GM10266 (cell line): ENCODE results near the gene MDGA2.

Experiments
- DNase-seq: peaks from one replicate; pipeline ENCODE4 v3.0.0; 2012; ENCODE audit errors: extremely low spot score
- TF ChIP-seq, protein P1 (sequence below): IDR thresholded peaks from 2 replicates; pipeline ENCODE4 v1.5.1; 2012; ENCODE audit warnings: mild to moderate bottlenecking, low read depth; ENCODE audit not compliant: control insufficient read depth, insufficient read depth; ENCODE audit errors: missing control alignments

MDGA2 gene

DNA sequence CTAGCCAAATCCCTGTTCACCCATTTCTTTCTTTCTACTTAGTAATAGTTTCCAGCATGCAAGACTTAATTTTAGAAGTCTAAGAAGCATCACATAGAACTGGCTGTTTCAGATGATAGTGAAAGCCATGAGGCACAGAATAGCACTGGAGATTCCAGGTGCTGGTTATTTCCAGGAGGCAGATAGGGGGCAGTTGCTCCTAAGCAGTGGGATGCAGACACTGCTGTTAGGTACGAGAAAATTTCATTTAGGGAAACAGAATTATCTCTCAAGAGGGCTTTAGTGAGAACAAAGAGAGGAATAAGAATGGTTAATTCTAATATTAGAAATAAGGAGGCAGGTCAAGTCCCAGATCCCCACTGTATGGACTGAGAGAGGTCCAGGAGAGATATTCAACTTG, 3.6 kb upstream of the MDGA2 start:
- DNase-seq, result no peak
- TF ChIP-seq, protein P1, sequence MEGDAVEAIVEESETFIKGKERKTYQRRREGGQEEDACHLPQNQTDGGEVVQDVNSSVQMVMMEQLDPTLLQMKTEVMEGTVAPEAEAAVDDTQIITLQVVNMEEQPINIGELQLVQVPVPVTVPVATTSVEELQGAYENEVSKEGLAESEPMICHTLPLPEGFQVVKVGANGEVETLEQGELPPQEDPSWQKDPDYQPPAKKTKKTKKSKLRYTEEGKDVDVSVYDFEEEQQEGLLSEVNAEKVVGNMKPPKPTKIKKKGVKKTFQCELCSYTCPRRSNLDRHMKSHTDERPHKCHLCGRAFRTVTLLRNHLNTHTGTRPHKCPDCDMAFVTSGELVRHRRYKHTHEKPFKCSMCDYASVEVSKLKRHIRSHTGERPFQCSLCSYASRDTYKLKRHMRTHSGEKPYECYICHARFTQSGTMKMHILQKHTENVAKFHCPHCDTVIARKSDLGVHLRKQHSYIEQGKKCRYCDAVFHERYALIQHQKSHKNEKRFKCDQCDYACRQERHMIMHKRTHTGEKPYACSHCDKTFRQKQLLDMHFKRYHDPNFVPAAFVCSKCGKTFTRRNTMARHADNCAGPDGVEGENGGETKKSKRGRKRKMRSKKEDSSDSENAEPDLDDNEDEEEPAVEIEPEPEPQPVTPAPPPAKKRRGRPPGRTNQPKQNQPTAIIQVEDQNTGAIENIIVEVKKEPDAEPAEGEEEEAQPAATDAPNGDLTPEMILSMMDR, result no peak

DNA sequence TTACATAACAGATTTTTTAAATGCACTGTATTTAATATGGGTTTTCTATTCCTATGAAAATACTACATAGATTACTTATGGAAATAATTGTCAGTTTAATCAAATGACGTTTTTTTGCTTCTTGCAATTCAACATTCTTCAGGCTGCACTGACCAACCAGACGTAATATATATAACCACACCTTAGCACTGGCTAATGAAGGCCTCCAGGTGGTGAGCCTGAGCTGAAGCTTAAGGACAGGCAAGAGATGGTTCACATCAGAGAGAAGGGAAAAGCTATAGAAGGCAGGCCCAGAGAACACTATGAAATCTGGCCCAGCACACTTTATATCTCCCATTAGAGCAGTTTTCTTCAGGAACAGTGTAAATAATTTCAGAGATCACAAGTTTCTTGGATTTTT, 2.8 kb upstream of the MDGA2 start:
- no peak for DNase-seq
- TF ChIP-seq, protein P1, result no peak

DNA sequence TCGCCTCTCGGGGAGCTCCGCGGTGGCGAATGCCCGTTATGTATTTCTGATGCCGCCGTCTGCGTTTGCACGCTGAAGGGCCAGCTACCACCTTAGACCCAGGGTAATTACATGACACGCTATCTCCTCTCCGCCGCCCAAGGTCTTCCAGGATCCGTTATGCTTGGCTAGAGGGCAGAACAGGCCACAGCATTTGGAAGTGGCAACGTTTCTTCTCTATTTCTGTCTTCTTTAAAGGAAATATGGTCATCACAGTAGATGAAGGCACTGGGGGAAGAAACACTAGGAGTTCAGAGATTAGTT, 861 bp upstream of the MDGA2 start:
- no peak for DNase-seq
- TF ChIP-seq, protein P1, result no peak

DNA sequence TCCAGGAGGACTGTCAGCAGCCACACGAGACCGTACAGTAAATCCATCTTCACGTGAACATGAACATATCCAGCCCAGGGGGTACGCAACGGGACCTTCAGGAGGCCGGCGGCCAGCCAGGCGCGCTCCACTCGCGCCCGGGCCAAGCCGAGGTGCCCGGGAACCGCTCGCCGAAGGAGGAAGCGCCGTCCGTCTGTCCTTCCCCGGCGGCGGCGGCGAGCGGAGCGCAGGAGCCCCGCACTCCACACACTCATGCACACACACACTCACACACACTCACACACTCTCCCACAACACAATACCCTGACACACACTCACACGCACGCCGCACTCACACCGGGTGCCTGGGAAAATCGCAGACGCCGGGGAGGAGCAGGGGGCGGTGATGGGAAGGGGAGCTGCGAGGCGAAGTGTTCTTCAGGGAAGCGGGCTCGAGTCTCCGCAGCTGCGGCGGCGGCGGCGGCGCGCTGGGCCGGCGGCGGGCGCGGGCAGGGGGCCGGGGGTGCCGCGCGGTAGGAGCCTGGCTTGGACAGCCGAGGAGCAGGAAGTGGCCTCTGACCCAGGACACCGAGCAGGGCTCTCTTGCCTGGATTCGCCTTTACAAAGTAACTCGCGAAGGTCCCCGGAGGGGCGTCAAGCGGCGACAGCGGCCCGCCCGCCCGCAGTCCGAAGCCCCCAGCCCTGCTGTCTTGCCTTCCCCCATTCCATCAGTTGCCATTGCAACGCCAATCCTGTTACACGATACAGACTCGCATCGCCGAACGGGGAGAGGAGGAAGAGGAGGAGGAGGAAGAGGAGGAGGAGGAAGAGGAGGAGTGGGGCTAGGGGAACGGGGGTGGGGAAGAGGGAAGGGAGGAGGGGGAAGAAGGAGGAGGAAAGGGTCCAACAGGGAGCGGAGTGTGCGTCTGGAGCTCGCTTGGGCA, 601 bp downstream of the MDGA2 start:
- TF ChIP-seq, protein P1, result no peak
- DNase-seq, result no peak

DNA sequence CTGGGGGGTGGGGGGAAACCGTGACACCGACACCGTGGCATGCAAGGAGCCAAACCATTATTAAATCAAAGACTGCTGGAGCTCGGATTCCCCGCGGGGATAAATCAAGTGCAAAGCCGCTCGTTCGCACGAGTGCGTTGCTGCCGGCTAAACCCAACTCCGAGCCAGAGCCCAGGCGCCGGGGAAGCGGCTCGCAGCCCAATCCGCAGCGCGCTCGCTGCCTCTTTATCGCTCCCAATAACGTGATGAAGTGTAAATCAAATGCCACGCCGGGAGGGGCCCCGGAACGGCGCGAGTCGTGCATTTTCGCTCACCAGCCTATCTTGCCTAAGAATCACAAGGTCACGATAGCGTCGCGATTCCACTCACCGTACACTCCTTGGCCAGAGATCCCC, 1.3 kb downstream of the MDGA2 start:
- DNase-seq, result no peak
- TF ChIP-seq, protein P1, result no peak

DNA sequence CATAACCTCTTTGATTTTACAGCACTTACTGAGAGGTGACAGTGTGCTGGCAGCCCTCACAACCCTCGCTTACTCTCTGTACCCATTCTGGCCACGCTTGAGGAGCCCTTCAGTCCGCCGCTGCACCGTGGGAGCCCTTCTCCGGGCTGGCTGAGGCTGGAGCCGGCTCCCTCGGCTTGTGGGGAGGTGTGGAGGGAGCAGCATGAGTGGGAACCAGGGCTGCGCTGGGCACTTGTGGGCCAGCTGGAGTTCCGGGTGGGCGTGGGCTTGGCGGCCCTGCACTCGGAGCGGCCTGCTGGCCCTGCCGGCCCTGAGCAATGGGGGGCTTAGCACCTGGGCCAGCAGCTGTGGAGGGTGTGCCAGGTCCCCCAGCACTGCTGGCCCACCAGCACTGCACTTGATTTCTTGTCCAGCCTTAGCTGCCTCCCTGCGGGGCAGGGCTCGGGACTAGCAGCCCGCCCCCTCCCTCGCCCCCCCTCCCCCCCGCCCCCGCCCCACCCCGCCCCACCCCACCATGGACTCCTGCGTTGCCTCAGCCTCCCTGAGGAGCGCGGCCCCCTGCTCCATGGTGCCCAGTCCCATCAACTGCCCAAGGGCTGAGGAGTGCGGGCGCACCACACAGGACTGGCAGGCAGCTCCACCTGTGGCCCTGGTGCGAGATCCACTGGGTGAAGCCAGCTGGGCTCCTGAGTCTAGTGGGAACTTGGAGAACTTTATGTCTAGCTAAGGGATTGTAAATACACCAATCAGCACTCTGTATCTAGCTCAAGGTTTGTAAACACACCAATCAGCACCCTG, 9.9 kb downstream of the MDGA2 start:
- TF ChIP-seq, protein P1, result no peak
- no peak for DNase-seq

DNA sequence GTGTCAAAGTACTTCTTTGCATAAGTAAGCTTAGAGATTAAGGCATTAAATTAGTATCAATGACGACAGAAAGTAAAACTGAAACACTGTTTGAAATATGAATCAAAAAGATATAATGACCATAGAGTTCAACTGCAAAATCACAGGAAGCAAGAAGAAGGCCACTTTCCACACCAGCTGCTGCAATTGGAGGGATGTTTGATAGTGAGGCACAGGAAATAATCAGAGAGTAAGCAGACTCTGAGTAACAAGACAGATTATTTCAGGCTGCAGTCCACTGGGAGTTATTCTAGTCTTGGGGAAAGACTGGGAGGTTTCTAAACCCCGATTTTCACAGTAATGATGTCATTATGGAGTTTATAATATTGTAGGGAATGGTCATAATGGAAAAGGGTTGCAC, 12.9 kb downstream of the MDGA2 start:
- no peak for DNase-seq
- TF ChIP-seq, protein P1, result no peak
